H1 (cell line): ENCODE results near the gene HINT2. TPM values are rescaled to one million over a fixed set of nuclear protein-coding genes. Genes with fewer than 3 reads are reported as not detected.
A peak's percentile ranks its signal among the peaks of the same experiment; 100 is the strongest.

Experiments used
- CTCF ChIA-PET: fragments of 300-600 bp; sonication (Branson Sonifier 250); formaldehyde crosslinking; loops from one replicate; lab custom pipeline; 2021; ENCODE audit not compliant: partially characterized antibody; lab: Charles Lee
- POLR2A ChIA-PET: fragments of 300-600 bp; sonication (Branson Sonifier 250); formaldehyde crosslinking; loops from one replicate; lab custom pipeline; 2021; ENCODE audit warnings: inconsistent platforms; ENCODE audit not compliant: partially characterized antibody; lab: Charles Lee
- DNase-seq, 2 experiments: peaks; one replicate each; pipeline versions ENCODE4 v3.0.0 to v3.0.0-alpha.2; 2010 to 2022; ENCODE audit warnings: low spot score in 2 of 2, low read depth in 1 of 2, mixed read lengths in 1 of 2
- FAIRE-seq: peaks from 2 replicates; lab custom pipeline; 2011; peaks lifted over from hg19 to GRCh38; lab: Jason Lieb, UNC
- H2AFZ ChIP-seq: 2 replicates; pipeline ENCODE4 v1.8.1; 2012; ENCODE audit warnings: low read length, inconsistent platforms
- H2AK5ac ChIP-seq: 2 replicates; pipeline ENCODE4 v1.6.1; 2013; ENCODE audit warnings: low read depth, low read length
- H2BK120ac ChIP-seq: replicated peaks from 2 replicates; pipeline ENCODE3; 2013; ENCODE audit warnings: low read depth, low read length, inconsistent platforms
- H2BK12ac ChIP-seq: 2 replicates; pipeline ENCODE4 v1.6.1; 2013; ENCODE audit warnings: low read depth, low read length
- H2BK15ac ChIP-seq: 2 replicates; pipeline ENCODE4 v1.6.1; 2013; ENCODE audit warnings: low read length
- H2BK20ac ChIP-seq: 2 replicates; pipeline ENCODE4 v1.6.1; 2013; ENCODE audit warnings: low read length
- H2BK5ac ChIP-seq: 2 replicates; pipeline ENCODE4 v1.6.1; 2013; ENCODE audit warnings: low read depth, low read length
- H3K14ac ChIP-seq: 2 replicates; pipeline ENCODE4 v1.6.1; 2013; ENCODE audit warnings: inconsistent platforms; ENCODE audit not compliant: insufficient read length
- H3K18ac ChIP-seq: 2 replicates; pipeline ENCODE4 v1.6.1; 2013; ENCODE audit warnings: low read length; ENCODE audit errors: extremely low read depth
- H3K23ac ChIP-seq: 2 replicates; pipeline ENCODE4 v1.6.1; 2013; ENCODE audit warnings: inconsistent platforms; ENCODE audit not compliant: insufficient read length
- H3K23me2 ChIP-seq: 2 replicates; pipeline ENCODE4 v1.6.1; 2013; ENCODE audit warnings: low read depth, low read length
- H3K27ac ChIP-seq: 2 replicates; pipeline ENCODE4 v1.6.1; 2011; ENCODE audit warnings: low read depth, low read length, inconsistent platforms
- H3K27me3 ChIP-seq, 4 experiments: replicated peaks in 1 of 4; 1 replicate in 1 of 4; 2 replicates in 3 of 4; pipeline versions ENCODE4 v1.6.1 to v1.8.1; 2011 to 2013; ENCODE audit warnings: low read length in 3 of 4, mild to moderate bottlenecking in 3 of 4, inconsistent platforms in 2 of 4, mixed read lengths in 2 of 4, moderate library complexity in 1 of 4; ENCODE audit not compliant: control insufficient read depth in 3 of 4, insufficient read depth in 3 of 4; ENCODE audit errors: extremely low read depth in 1 of 4
- H3K36me3 ChIP-seq, 4 experiments: 2 replicates each; pipeline versions ENCODE4 v1.6.1 to v1.8.1; 2011 to 2013; ENCODE audit warnings: mild to moderate bottlenecking in 4 of 4, low read length in 3 of 4, moderate library complexity in 2 of 4, control low read depth in 1 of 4, inconsistent platforms in 1 of 4; ENCODE audit not compliant: insufficient read depth in 4 of 4, control insufficient read depth in 2 of 4
- H3K4ac ChIP-seq: replicated peaks from 2 replicates; pipeline ENCODE3; 2013; ENCODE audit warnings: low read length, low read depth, mixed read lengths, inconsistent platforms; ENCODE audit not compliant: insufficient read length
- H3K4me1 ChIP-seq, 4 experiments: replicated peaks in 1 of 4; 1 replicate in 1 of 4; 2 replicates in 3 of 4; pipeline versions ENCODE4 v1.6.1 to v1.8.1; 2011 to 2013; ENCODE audit warnings: low read length in 3 of 4, inconsistent platforms in 2 of 4, mixed read lengths in 1 of 4; ENCODE audit not compliant: insufficient read depth in 4 of 4, control insufficient read depth in 3 of 4
- H3K4me2 ChIP-seq, 2 experiments: 2 replicates each; pipeline versions ENCODE4 v1.6.1 to v1.8.1; 2011 to 2013; ENCODE audit warnings: low read depth in 2 of 2, low read length in 2 of 2, control low read depth in 1 of 2, inconsistent platforms in 1 of 2, mild to moderate bottlenecking in 1 of 2; ENCODE audit not compliant: insufficient read depth in 1 of 2
- H3K4me3 ChIP-seq, 4 experiments: fragments of 200-600, 300-600 bp in 1 of 4; sonication (generic), shearing (Covaris generic), sonication (Bioruptor Twin) in 1 of 4; 2 replicates each; pipeline versions ENCODE4 v1.5.1 to v1.8.1; 2011 to 2016; ENCODE audit warnings: low read length in 4 of 4, low read depth in 3 of 4, control low read depth in 2 of 4, inconsistent platforms in 2 of 4, mild to moderate bottlenecking in 2 of 4, mixed read lengths in 1 of 4, moderate library complexity in 1 of 4; ENCODE audit not compliant: insufficient read depth in 2 of 4; ENCODE audit errors: extremely low read depth in 1 of 4
- H3K56ac ChIP-seq: replicated peaks from 2 replicates; pipeline ENCODE3; 2013; ENCODE audit warnings: low read depth, mild to moderate bottlenecking, mixed read lengths, low read length, inconsistent platforms; ENCODE audit not compliant: insufficient read length
- H3K79me1 ChIP-seq: 2 replicates; pipeline ENCODE4 v1.6.1; 2013; ENCODE audit warnings: low read depth, low read length, control low read depth
- H3K79me2 ChIP-seq, 2 experiments: 2 replicates each; pipeline versions ENCODE4 v1.6.1 to v1.8.1; 2012 to 2013; ENCODE audit warnings: low read length in 2 of 2, mild to moderate bottlenecking in 2 of 2, inconsistent platforms in 1 of 2; ENCODE audit not compliant: insufficient read depth in 2 of 2, control insufficient read depth in 1 of 2
- H3K9ac ChIP-seq, 4 experiments: replicated peaks in 1 of 4; 1 replicate in 1 of 4; 2 replicates in 3 of 4; pipeline versions ENCODE4 v1.6.1 to v1.8.1; 2011 to 2013; ENCODE audit warnings: low read depth in 3 of 4, low read length in 3 of 4, control low read depth in 2 of 4, mild to moderate bottlenecking in 2 of 4, moderate library complexity in 2 of 4, inconsistent platforms in 1 of 4; ENCODE audit errors: extremely low read depth in 1 of 4
- H3K9me3 ChIP-seq, 2 experiments: 2 replicates each; pipeline versions ENCODE4 v1.6.1 to v1.8.1; 2012 to 2013; ENCODE audit warnings: mild to moderate bottlenecking in 2 of 2, moderate library complexity in 2 of 2, control low read depth in 1 of 2, inconsistent platforms in 1 of 2, low read depth in 1 of 2, low read length in 1 of 2, mixed read lengths in 1 of 2; ENCODE audit not compliant: insufficient read depth in 2 of 2
- H4K20me1 ChIP-seq, 2 experiments: replicated peaks in 1 of 2; 2 replicates each; pipeline versions ENCODE3 to v1.8.1; 2011 to 2013; ENCODE audit warnings: inconsistent platforms in 2 of 2, low read length in 2 of 2, mild to moderate bottlenecking in 1 of 2; ENCODE audit not compliant: insufficient read depth in 2 of 2, control insufficient read depth in 1 of 2
- H4K5ac ChIP-seq: 2 replicates; pipeline ENCODE4 v1.6.1; 2013; ENCODE audit warnings: low read length, low read depth, mixed read lengths, inconsistent platforms; ENCODE audit not compliant: insufficient read length
- H4K8ac ChIP-seq: 2 replicates; pipeline ENCODE4 v1.8.0; 2013; ENCODE audit warnings: mild to moderate bottlenecking, moderate library complexity, low read length, inconsistent platforms; ENCODE audit not compliant: insufficient read depth; ENCODE audit errors: extremely low read depth
- H4K91ac ChIP-seq: replicated peaks from 2 replicates; pipeline ENCODE3; 2013; ENCODE audit warnings: low read length, mixed read lengths, inconsistent platforms; ENCODE audit not compliant: insufficient read length
- CHD1 ChIP-seq: IDR thresholded peaks from 2 replicates; pipeline ENCODE4 v1.6.1; 2012; ENCODE audit warnings: low read depth, low read length, improper control_type of control experiment
- WGBS, 2 experiments: shearing (Covaris generic) in 1 of 2; methylation state at CpG; one replicate each; pipeline versions ENCODE4 v1.1.6 to v1.1.7; 2013 to 2015; ENCODE audit warnings: low lambda C conversion rate in 2 of 2, mixed read lengths in 2 of 2, inconsistent platforms in 1 of 2, low coverage in 1 of 2, missing lambda C conversion rate in 1 of 2; ENCODE audit not compliant: insufficient replicate concordance in 2 of 2, insufficient coverage in 1 of 2, insufficient read length in 1 of 2; ENCODE audit errors: extremely low coverage in 1 of 2, missing lambda C conversion rate in 1 of 2; 5-methylcytosine and 5-hydroxymethylcytosine counted together
- polyA plus RNA-seq, 7 experiments: library from polyadenylated mRNA; depleted of rRNA in 3 of 7; stranded (reverse) in 5 of 7; unstranded in 2 of 7; fragments of >200 nt in 5 of 7; fragments of 200-250 nt in 2 of 7; gene quantifications; 1 replicate in 5 of 7; 2 replicates in 1 of 7; 4 replicates in 1 of 7; pipeline versions ENCODE4 v1.2.1 to v1.2.3, GENCODE V29; 2011 to 2013; ENCODE audit warnings: missing spikeins in 2 of 7, mixed read lengths in 2 of 7
- total RNA-seq: library from RNA; stranded (reverse); fragmentation: NEBNext Ultra II Directional; extraction: Animal tissue kit (Norgen Biotek cat#: 25700); gene quantifications from 2 replicates; pipeline ENCODE4 v1.2.1, GENCODE V29; 2021

The HINT2 gene
- total and polyA plus RNA-seq, 2 of the 8 experiments (the other 6 are each of a cell fraction or from before 2014, with no cell fraction given), result 32.1 to 51.2 TPM

GRCh38 chr9:35852876-35853865 is 38.3 kb upstream of the HINT2 start:
- H3K27me3 ChIP-seq, result no peaks in the 10 kb centered on the region
- H4K5ac ChIP-seq, result no peak overlapping the region
- no peak for TF ChIP-seq CHD1
- no peaks in the 10 kb centered on the region for H3K79me1 ChIP-seq
- no peaks in the 10 kb centered on the region for H3K79me2 ChIP-seq
- H3K4ac ChIP-seq, result no peak overlapping the region
- no peak overlapping the region for H2BK120ac ChIP-seq
- H2AFZ ChIP-seq, result no peak overlapping the region
- no peak overlapping the region for H3K18ac ChIP-seq
- POLR2A ChIA-PET, result interaction anchor here (1.3 kb wide), 1 partner anchor 8 kb away, joined by 3 read pairs; no protein-coding TSS in a partner anchor
- WGBS, 2 experiments, result 89% methylated on average over 25 of the region's 25 CpGs; no CpG with 5 or more reads in 1 of the 2 experiments
- H4K91ac ChIP-seq, result no peak overlapping the region
- no peak overlapping the region for H3K14ac ChIP-seq
- peaks cover 0 to 4% (median 1%) of the 10 kb centered on the region in 4 experiments; a peak in 2 of 8 replicates for H3K36me3 ChIP-seq
- H2BK12ac ChIP-seq, result no peak overlapping the region
- no peak overlapping the region for H2BK5ac ChIP-seq
- CTCF ChIA-PET, result interaction anchor here (1.1 to 2.2 kb wide), 3 partner anchors 7 to 18 kb away, joined by 5 to 7 read pairs (median 6); no protein-coding TSS in a partner anchor
- no peak overlapping the region for H3K4me3 ChIP-seq
- no peak overlapping the region for H2BK20ac ChIP-seq
- H3K9me3 ChIP-seq, result no peaks in the 10 kb centered on the region
- no peaks in the 10 kb centered on the region for H4K20me1 ChIP-seq
- no peak overlapping the region for H3K4me2 ChIP-seq
- H4K8ac ChIP-seq, result peak overlapping the region; percentile 17; the same call in 1 of the 2 replicates
- no peak overlapping the region for H3K56ac ChIP-seq
- H2BK15ac ChIP-seq, result no peak overlapping the region
- no peak overlapping the region for H3K23ac ChIP-seq
- H3K9ac ChIP-seq, result no peak overlapping the region
- no peak overlapping the region for H3K27ac ChIP-seq
- DNase-seq (peak in 1 of 2 experiments; percentile 39), FAIRE-seq (no peak)
- H2AK5ac ChIP-seq, result no peak overlapping the region
- no peaks in the 10 kb centered on the region for H3K23me2 ChIP-seq
- H3K4me1 ChIP-seq, result no peaks in the 10 kb centered on the region
